HepG2 (cell line): Measurements from ENCODE around the gene DENND5B. TPM values are rescaled to one million over a fixed set of nuclear protein-coding genes. Genes with fewer than 3 reads are reported as not detected.

Experiments used
- ATAC-seq: fragments of 200-7000 bp; cut with Tn5 transposase; 3 replicates; pipeline ENCODE4 v1.9.1; 2020; ENCODE audit warnings: mild to moderate bottlenecking, moderate library complexity
- BruUV-seq: library from RNA; stranded (reverse); fragments of 400-500 nt; replicated peaks from 2 replicates; lab custom pipeline; 2021; lab: Mats Ljungman, UMichigan
- CTCF ChIA-PET: fragments of 300-600 bp; formaldehyde crosslinking; extraction: SDS; loops from one replicate; lab custom pipeline; 2021; ENCODE audit warnings: low total read pairs, inconsistent platforms, low intra/inter-chr PET ratio; lab: Yijun Ruan, JAX
- POLR2A ChIA-PET: fragments of 350-600 bp; sonication (Branson Sonifier 250); formaldehyde crosslinking; loops from one replicate; lab custom pipeline; 2020; ENCODE audit warnings: antibody characterized with exemption, inconsistent platforms; lab: Yijun Ruan, JAX
- DNase-seq: peaks from one replicate; pipeline ENCODE4 v3.0.0-alpha.2; 2015; ENCODE audit warnings: low spot score
- FAIRE-seq: peaks from 3 replicates; lab custom pipeline; 2011; peaks lifted over from hg19 to GRCh38; lab: Jason Lieb, UNC
- H2AFZ ChIP-seq: one replicate; pipeline ENCODE4 v1.6.1; 2011; ENCODE audit warnings: low read length, inconsistent platforms
- H3K27ac ChIP-seq: fragments of 300-600 bp; 3 replicates; pipeline ENCODE4 v1.8.0; 2011; ENCODE audit warnings: mixed run types, mild to moderate bottlenecking, mixed read lengths, low read length, inconsistent platforms; ENCODE audit not compliant: insufficient read depth; ENCODE audit errors: extremely low read length
- H3K27me3 ChIP-seq, 2 experiments: fragments of 200-600 bp in 1 of 2; 2 replicates in 1 of 2; 3 replicates in 1 of 2; pipeline versions ENCODE4 v1.6.0 to v1.8.0; 2011; ENCODE audit warnings: low read length in 2 of 2, mild to moderate bottlenecking in 2 of 2, moderate library complexity in 2 of 2, inconsistent platforms in 1 of 2; ENCODE audit not compliant: insufficient read depth in 2 of 2, control insufficient read depth in 1 of 2
- H3K36me3 ChIP-seq, 2 experiments: fragments of 200-600 bp in 1 of 2; replicated peaks in 1 of 2; 2 replicates in 1 of 2; 3 replicates in 1 of 2; pipeline versions ENCODE4 v1.5.1 to v1.8.0; 2011; ENCODE audit warnings: low read length in 2 of 2, inconsistent platforms in 1 of 2; ENCODE audit not compliant: insufficient read depth in 2 of 2, control insufficient read depth in 1 of 2
- H3K4me1 ChIP-seq: 2 replicates; pipeline ENCODE4 v1.5.1; 2012; ENCODE audit warnings: low read length, inconsistent platforms; ENCODE audit not compliant: insufficient read depth
- H3K4me2 ChIP-seq: 2 replicates; pipeline ENCODE4 v1.6.0; 2011; ENCODE audit warnings: low read depth, low read length, inconsistent platforms
- H3K4me3 ChIP-seq, 3 experiments: fragments of 200-600 bp in 1 of 3; sonication (generic), shearing (Covaris generic) in 1 of 3; replicated peaks in 1 of 3; 2 replicates each; pipeline ENCODE4 v1.5.1; 2011 to 2016; ENCODE audit warnings: low read length in 3 of 3, inconsistent platforms in 2 of 3, low read depth in 2 of 3, mild to moderate bottlenecking in 2 of 3, control low read depth in 1 of 3, mixed read lengths in 1 of 3; ENCODE audit not compliant: insufficient read depth in 1 of 3
- H3K79me2 ChIP-seq: one replicate; pipeline ENCODE4 v1.6.1; 2011; ENCODE audit warnings: low read length, inconsistent platforms; ENCODE audit not compliant: insufficient read depth
- H3K9ac ChIP-seq: 2 replicates; pipeline ENCODE4 v1.6.0; 2011; ENCODE audit warnings: mild to moderate bottlenecking, low read depth, low read length, inconsistent platforms; ENCODE audit not compliant: insufficient read depth
- H3K9me3 ChIP-seq: 2 replicates; pipeline ENCODE4 v1.5.1; 2012; ENCODE audit warnings: mild to moderate bottlenecking, low read length
- H4K20me1 ChIP-seq: 2 replicates; pipeline ENCODE4 v1.6.0; 2011; ENCODE audit warnings: inconsistent platforms, mild to moderate bottlenecking, low read length, moderate library complexity; ENCODE audit not compliant: insufficient read depth
- FOXJ3 ChIP-seq: sonication (generic); formaldehyde crosslinking; IDR thresholded peaks from 2 replicates; pipeline ENCODE4 v1.4.0; 2020; ENCODE audit warnings: missing genetic modification reagents, mild to moderate bottlenecking, borderline replicate concordance
- HES4 ChIP-seq: sonication (generic); formaldehyde crosslinking; IDR thresholded peaks from 2 replicates; pipeline ENCODE4 v1.9.0; 2021; ENCODE audit warnings: mild to moderate bottlenecking, missing genetic modification reagents, borderline replicate concordance
- KDM4B ChIP-seq: sonication (generic); formaldehyde crosslinking; IDR thresholded peaks from 2 replicates; pipeline ENCODE4 v1.4.0; 2020; ENCODE audit warnings: missing genetic modification reagents
- KDM5A ChIP-seq: fragments of 200-600 bp; sonication (generic); IDR thresholded peaks from 2 replicates; pipeline ENCODE4 v1.7.0; 2018; ENCODE audit warnings: antibody characterized with exemption, mild to moderate bottlenecking, low read length, borderline replicate concordance
- SIX1 ChIP-seq: sonication (generic); formaldehyde crosslinking; IDR thresholded peaks from 2 replicates; pipeline ENCODE4 v1.4.0; 2020; ENCODE audit warnings: missing genetic modification reagents, borderline replicate concordance
- SNAPC2 ChIP-seq: sonication (generic); formaldehyde crosslinking; IDR thresholded peaks from 2 replicates; pipeline ENCODE4 v1.8.1; 2022; ENCODE audit warnings: mild to moderate bottlenecking, missing genetic modification reagents
- TEAD3 ChIP-seq: optimal IDR thresholded peaks from 2 replicates; pipeline ENCODE3; 2016; ENCODE audit warnings: borderline replicate concordance
- ZBTB40 ChIP-seq, 2 experiments: fragments of 450-650 bp in 1 of 2; sonication (generic) in 1 of 2; formaldehyde crosslinking in 1 of 2; IDR thresholded peaks; 2 replicates each; pipeline versions ENCODE4 v1.6.1 to v1.8.0; 2016 to 2022; ENCODE audit warnings: antibody characterized with exemption in 1 of 2, mild to moderate bottlenecking in 1 of 2, missing genetic modification reagents in 1 of 2
- ZBTB43 ChIP-seq: sonication (generic); formaldehyde crosslinking; conservative IDR thresholded peaks from 2 replicates; pipeline ENCODE4 v1.4.0; 2020; ENCODE audit warnings: missing genetic modification reagents
- ZHX1 ChIP-seq: sonication (generic); formaldehyde crosslinking; IDR thresholded peaks from 2 replicates; pipeline ENCODE4 v1.8.1; 2022; ENCODE audit warnings: low read depth, mild to moderate bottlenecking, missing genetic modification reagents
- ZNF205 ChIP-seq: IDR thresholded peaks from 2 replicates; pipeline ENCODE4 v1.6.1; 2018; ENCODE audit warnings: missing biosample characterization, missing genetic modification reagents
- WGBS: methylation state at CpG from one replicate; pipeline ENCODE4 v1.1.6; 2017; ENCODE audit warnings: low lambda C conversion rate; 5-methylcytosine and 5-hydroxymethylcytosine counted together
- in situ Hi-C: cut with HindIII; loops from 2 replicates; pipeline ENCODE4 v1.10.0; 2017; ENCODE audit warnings: low pct_unique_long_range_greater_than_20kb; ENCODE audit not compliant: extremely low pct_ligation_motif_present
- intact Hi-C: fragments of 100-400 bp; cut with micrococcal nuclease; formaldehyde crosslinking; loops from one replicate; pipeline ENCODE4 v1.10.0; 2022; ENCODE audit not compliant: unreplicated experiment
- polyA plus RNA-seq, 8 experiments: library from polyadenylated mRNA; depleted of rRNA in 3 of 8; stranded (reverse) in 7 of 8; unstranded in 1 of 8; fragments of >200 nt; fragmentation: Illumina TruSeq in 4 of 8; extraction: Trizol in 4 of 8; gene quantifications; 2 replicates each; pipeline versions ENCODE4 v1.2.1 to v1.2.3, GENCODE V29; 2011 to 2016; ENCODE audit warnings: low read depth in 4 of 8, missing spikeins in 1 of 8, mixed read lengths in 1 of 8; ENCODE audit not compliant: insufficient read depth in 1 of 8
- total RNA-seq, 5 experiments: library from RNA; depleted of rRNA; stranded (reverse); fragments of >200 nt; fragmentation: Illumina TruSeq; extraction: Trizol; gene quantifications; 2 replicates each; pipeline ENCODE4 v1.2.3, GENCODE V29; 2016; ENCODE audit warnings: low read depth in 1 of 5

DENND5B gene
- total and polyA plus RNA-seq, 2 of the 13 experiments (the other 11 are each of a cell fraction or from before 2014, with no cell fraction given), result 14.7 to 18.7 TPM

- Histone ChIP-seq H3K9me3 (no peaks in the 10 kb centered on the region), H3K9ac (no peak overlapping the region), H4K20me1 (no peaks in the 10 kb centered on the region), H3K4me2 (no peak overlapping the region), H3K79me2 (peaks cover 6% of the 10 kb centered on the region), H2AFZ (no peak overlapping the region), H3K27ac (no peak overlapping the region), H3K27me3 (no peaks in the 10 kb centered on the region), H3K36me3 (peaks cover 0 to 15% of the 10 kb centered on the region in 2 experiments; a peak in 4 of 5 replicates), H3K4me1 (no peaks in the 10 kb centered on the region), H3K4me3 (no peak overlapping the region)
- 97% methylated on average over 4 of the region's 4 CpGs for WGBS
- in situ Hi-C loops, result no loop called here
- FAIRE-seq (no peak), ATAC-seq (no peak), DNase-seq (no peak)
- intact Hi-C loops, result no loop called here
- POLR2A ChIA-PET, result no interaction called here
- BruUV-seq, result no TSS peak
- CTCF ChIA-PET, result no interaction called here
- TF ChIP-seq TEAD3 (CRISPR knock-in tag), result no peak
- TF ChIP-seq ZBTB40 (IDR thresholded peaks at IDR 0.05), result no peak
- TF ChIP-seq ZBTB40 (CRISPR knock-in tag; IDR thresholded peaks at IDR 0.05), result no peak
- TF ChIP-seq FOXJ3 (CRISPR knock-in tag), result no peak
- no peak for TF ChIP-seq ZBTB43 (CRISPR knock-in tag)
- TF ChIP-seq ZNF205 (CRISPR knock-in tag), result no peak
- TF ChIP-seq ZHX1 (CRISPR knock-in tag), result no peak
- no peak for TF ChIP-seq KDM4B (CRISPR knock-in tag)
- TF ChIP-seq HES4 (CRISPR knock-in tag), result no peak
- TF ChIP-seq SNAPC2 (CRISPR knock-in tag), result no peak
- no peak for TF ChIP-seq KDM5A
- TF ChIP-seq SIX1 (CRISPR knock-in tag), result no peak
Observed at GRCh38 chr12:31488737-31489338, 102.1 kb downstream of the DENND5B start.
